GM18508 (cell line): ENCODE results near the gene HTR7.

Source experiments
- ATAC-seq: cut with Tn5 transposase; IDR thresholded peaks from one replicate; pipeline ENCODE4 v1.9.1; 2021; ENCODE audit warnings: moderate number of reproducible peaks; ENCODE audit not compliant: insufficient read depth, unreplicated experiment

Gene HTR7

GRCh38 chr10:90746829-90747228, 111.0 kb downstream of the HTR7 start:
- ATAC-seq, result no peak

GRCh38 chr10:90745565-90745964, 112.3 kb downstream of the HTR7 start:
- ATAC-seq, result no peak

- no peak for ATAC-seq
These were observed 114.5 kb downstream of the HTR7 start for GRCh38 chr10:90743291-90743690.

- ATAC-seq, result no peak
These were observed 115.8 kb downstream of the HTR7 start for GRCh38 chr10:90741926-90742565.

GRCh38 chr10:90740265-90740664, 117.6 kb downstream of the HTR7 start:
- no peak for ATAC-seq

GRCh38 chr10:90738885-90739284, 119.0 kb downstream of the HTR7 start:
- ATAC-seq, result no peak

GRCh38 chr10:90734415-90734814, 123.4 kb downstream of the HTR7 start:
- ATAC-seq, result no peak

GRCh38 chr10:90732581-90732980, 125.3 kb downstream of the HTR7 start:
- ATAC-seq, result no peak

- no peak for ATAC-seq
These were observed 134.3 kb downstream of the HTR7 start for GRCh38 chr10:90723416-90724068.

- ATAC-seq, result no peak
These were observed 135.0 kb downstream of the HTR7 start for GRCh38 chr10:90722832-90723231.

- no peak for ATAC-seq
These were observed 139.7 kb downstream of the HTR7 start for GRCh38 chr10:90718182-90718581.

GRCh38 chr10:90712529-90712928, 145.3 kb downstream of the HTR7 start:
- ATAC-seq, result no peak

GRCh38 chr10:90709727-90710126, 148.1 kb downstream of the HTR7 start:
- ATAC-seq, result no peak

GRCh38 chr10:90707657-90708056, 150.2 kb downstream of the HTR7 start:
- ATAC-seq, result no peak

- no peak for ATAC-seq
These were observed 156.4 kb downstream of the HTR7 start for GRCh38 chr10:90701428-90701827.

GRCh38 chr10:90695915-90696676, 161.7 kb downstream of the HTR7 start:
- ATAC-seq, result no peak
